GM21360 (cell line): ENCODE results near the gene KCNE1.
"Not testable (repeated sequence)": the region's sequence is repeated elsewhere in the genome, so short reads cannot be mapped to it uniquely, and the experiment has no call there.

Source experiments
- ATAC-seq: cut with Tn5 transposase; IDR thresholded peaks from one replicate; pipeline ENCODE4 v1.9.1; 2021; ENCODE audit warnings: mild to moderate bottlenecking, moderate library complexity; ENCODE audit not compliant: unreplicated experiment

KCNE1 gene

DNA sequence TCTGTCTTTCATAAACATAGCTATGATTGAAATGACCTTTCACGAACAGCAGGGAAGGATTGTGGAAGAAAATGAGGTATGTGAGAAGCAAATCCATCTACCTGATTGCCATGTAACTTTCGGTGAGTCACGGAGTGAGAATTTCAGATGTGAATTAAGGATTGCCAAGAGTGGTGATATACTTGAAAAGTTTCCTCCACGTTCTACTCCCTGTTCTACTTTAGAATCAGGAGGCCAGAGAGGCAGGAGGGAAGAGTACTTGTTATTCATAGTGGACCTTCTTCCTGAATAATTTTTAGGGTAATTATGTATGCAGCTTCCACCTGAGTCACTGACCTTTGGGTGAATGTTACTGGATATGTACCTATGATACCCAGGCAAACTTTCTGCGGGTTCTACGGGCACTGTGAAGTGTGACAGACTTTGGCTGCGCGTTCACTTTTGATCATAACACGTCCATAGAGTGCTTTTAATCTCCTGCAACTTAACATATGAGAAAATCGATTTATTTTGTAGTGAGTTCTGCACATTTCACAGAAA, 2.6 kb upstream of the KCNE1 start:
- no peak for ATAC-seq

GRCh38 chr21:34513129-34513675, 1.2 kb upstream of the KCNE1 start:
- ATAC-seq = no peak

DNA sequence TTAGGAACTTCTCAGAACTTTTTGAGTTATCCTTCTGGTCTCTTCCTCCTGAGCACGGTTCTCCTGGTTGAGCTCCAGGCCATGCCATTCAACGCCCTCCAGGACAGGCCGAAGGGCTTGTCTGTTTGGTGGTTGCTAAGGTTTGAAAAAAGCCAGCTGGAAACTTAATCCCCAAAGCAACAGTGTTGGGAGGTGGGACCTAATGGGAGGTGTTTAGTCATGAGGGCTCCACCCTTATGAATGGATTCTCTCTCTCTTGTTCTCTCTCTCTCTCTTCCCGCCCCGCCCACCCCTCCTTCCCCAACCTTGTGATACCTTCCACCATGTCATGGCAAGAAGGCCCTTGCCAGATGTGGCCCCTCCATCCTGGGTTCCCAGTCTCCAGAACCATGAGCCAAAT, 829 bp downstream of the KCNE1 start:
- ATAC-seq = no peak

- ATAC-seq = no peak
These were observed 1.6 kb downstream of the KCNE1 start for GRCh38 chr21:34510148-34511142.

- ATAC-seq = no peak
These were observed 2.9 kb downstream of the KCNE1 start for GRCh38 chr21:34509151-34509550.

GRCh38 chr21:34504595-34504994, 7.4 kb downstream of the KCNE1 start:
- no peak for ATAC-seq

- no peak for ATAC-seq
These were observed 9.4 kb downstream of the KCNE1 start for GRCh38 chr21:34502480-34503106.

DNA sequence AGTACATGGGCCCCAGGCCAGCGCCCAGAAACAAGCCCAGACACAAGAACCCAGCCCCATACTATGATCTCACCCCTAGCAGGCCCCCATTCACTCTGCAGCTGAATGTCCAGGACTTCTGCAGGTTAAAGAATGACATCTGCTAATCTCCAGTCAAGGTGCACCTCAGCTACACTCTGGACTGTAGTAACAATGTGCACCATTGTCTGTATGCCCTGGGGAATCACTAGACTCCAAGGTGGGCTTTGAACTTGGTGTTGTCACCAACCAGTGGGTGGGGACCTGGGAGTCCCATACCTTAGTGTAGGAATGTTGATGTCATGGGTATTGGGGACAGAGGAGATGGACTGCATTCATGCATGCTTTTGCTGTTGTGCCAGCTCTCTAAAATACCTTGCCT, 10.3 kb downstream of the KCNE1 start:
- no peak for ATAC-seq

GRCh38 chr21:34500191-34500590, 11.8 kb downstream of the KCNE1 start:
- no peak for ATAC-seq

- no peak for ATAC-seq
These were observed 12.9 kb downstream of the KCNE1 start for GRCh38 chr21:34499116-34499515.

DNA sequence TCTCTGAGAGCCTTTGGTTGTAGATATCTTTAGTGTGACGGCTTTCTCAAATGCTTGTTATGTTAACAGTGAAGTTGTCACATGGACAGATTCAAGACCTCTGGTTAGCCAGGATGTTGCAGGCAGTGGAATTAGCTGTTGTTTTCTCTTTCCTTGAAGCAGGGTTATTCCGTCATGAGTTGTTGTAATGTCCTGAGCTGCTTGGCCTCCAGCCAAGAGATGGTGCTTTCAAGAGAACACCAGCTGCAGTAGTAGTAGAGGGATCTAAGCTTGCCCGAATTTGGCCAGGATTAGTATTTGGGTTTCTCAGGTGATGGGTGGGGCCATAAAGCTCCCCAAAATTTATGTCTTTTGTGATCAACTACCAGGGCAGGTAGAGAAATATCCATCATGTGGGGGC, 13.4 kb downstream of the KCNE1 start:
- ATAC-seq = no peak

DNA sequence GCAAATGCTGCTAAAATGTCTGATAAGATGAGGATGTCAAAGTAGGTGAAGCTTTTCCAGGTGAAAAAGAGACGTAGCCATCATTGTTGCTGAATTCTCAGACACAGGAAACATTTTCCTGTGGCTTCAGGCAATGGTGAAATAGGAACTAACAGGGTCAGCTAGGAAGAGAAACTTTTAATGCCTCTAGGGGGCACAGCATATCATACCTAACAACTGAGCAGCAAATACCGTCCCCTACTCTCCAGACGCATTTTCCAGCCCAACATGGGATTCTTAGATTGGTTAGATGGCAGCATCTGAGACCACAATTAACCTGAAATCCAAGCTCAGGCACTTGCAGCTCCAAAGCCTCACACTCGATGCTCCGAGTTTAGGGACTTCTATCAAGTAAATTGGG, 28.2 kb downstream of the KCNE1 start:
- ATAC-seq = not testable (repeated sequence)

DNA sequence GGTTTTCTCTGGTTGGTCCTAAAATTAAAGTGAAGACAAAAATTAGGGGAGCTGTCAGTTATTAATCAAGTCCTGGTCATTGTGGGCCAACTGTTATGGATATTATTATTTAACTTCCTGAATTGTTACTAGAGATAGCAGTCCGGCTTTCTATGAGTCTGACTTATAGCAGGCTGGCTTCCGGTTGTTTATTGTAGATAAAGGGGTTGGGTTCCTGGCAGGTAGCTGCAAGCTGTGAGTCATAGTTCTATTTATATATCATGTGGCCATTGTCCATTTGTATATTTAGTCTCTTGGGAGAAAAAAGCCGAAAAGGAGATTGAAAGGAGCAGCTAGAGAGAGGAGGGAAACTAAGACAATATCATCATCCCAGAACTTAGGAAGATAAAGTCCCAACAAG, 28.6 kb downstream of the KCNE1 start:
- not testable (repeated sequence) for ATAC-seq

GRCh38 chr21:34467333-34467732, 44.7 kb downstream of the KCNE1 start:
- ATAC-seq = not testable (repeated sequence)

DNA sequence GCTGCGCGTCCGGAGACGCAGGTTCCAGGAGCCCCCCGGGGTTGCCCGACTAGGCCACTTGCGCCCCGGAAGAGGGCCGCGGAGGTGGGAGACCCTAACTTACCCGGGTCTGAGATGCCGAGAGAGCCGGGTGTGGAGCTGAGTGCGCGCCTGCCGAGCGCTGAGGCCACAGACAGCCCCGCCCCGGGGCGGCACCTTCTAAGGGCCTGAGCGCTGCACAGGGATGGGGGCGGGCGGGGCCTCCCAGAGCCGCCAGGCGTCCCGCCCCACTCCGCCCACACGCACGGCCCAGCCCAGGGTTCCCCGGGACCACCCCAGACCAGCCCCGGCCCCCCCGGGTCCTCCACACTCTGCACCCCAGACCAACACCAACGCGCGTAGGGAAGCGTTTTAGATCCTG, 52.6 kb downstream of the KCNE1 start:
- ATAC-seq = not testable (repeated sequence)

GRCh38 chr21:34458266-34458665, 53.7 kb downstream of the KCNE1 start:
- ATAC-seq = not testable (repeated sequence)

DNA sequence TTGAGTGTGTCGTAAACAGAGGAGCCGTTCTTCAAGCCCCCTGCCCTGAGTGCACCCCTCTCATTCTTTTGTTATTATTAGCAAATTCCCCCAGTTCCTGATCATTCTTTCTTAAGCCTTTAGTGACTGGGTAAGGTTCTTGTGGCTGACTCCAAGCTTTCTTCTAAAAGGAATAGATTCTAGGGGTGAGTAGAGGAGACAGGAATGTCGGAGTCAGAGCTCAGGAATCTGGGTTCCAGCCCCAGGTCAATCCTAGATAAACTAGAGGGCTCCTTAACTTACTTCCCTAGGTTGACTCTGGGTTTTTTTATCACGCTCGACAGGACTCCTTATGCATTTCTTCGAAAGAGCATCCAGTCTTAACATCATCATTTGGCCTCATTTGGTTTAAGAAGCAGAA, 55.8 kb downstream of the KCNE1 start:
- ATAC-seq = not testable (repeated sequence)

GRCh38 chr21:34455628-34456027, 56.4 kb downstream of the KCNE1 start:
- ATAC-seq = not testable (repeated sequence)

DNA sequence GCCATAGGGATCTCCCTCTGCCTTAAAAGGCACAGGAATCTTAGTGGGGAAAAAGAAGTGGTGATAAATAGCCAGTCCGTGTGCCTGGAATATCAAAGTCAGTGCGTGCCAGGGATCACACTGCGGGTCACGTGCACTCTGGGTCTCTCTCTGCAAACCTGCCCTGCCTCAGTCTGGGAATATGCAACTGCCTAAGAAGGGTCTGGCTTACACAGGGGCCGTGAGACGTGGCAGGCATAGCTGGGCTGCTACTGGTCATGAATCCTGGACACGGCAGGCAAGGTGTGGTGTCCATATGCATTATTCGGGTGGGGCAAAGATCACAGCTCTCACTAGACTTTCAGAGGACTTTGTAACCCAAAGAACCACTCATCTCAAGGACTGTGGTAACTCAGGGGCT, 65.0 kb downstream of the KCNE1 start:
- not testable (repeated sequence) for ATAC-seq

DNA sequence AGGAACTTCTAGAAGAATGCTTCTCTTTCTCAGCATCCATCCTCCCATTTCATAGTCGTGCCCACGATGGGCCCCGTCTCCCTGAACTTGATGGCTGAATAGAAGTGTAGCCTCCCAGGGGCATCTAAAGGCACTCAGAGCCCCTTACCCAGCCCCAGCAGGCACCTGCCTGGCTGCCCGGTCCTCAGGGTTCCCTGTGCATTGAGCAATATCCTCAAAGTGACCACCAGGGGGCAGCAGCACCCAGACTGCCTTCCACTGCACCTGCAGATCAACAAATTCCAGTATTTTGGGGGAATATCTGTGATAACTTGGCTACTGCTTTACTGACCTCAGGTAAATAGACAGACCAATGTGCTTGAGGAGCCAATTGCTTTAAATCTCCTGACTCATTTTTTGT, 68.5 kb downstream of the KCNE1 start:
- not testable (repeated sequence) for ATAC-seq

DNA sequence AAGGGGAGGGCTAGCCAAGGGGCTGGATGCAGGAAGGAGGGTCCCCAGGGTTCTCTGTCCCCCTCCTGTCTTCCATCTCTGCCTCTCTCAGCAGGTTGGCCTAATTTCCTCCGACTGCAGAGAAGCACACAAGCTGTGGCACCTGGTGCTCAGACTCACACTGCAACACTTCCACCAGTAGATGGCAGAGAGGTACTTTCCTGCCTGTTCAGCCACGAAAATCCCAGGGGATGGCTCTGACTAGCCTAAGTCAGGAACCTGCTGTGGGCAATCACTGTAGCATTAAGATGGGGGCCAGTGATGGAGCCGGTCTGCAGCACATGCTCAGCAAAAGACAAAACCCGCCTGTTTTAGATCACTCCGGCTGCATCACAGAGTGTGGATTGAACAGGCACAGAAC, 82.3 kb downstream of the KCNE1 start:
- not testable (repeated sequence) for ATAC-seq
